ENCODE measurements around the gene EIF5. TPM values are rescaled to one million over a fixed set of nuclear protein-coding genes. Genes with fewer than 3 reads are reported as not detected.

The EIF5 gene
- polyA plus RNA-seq, 3 donors: 162 to 191 (median 163) TPM

- Mint-ChIP-seq H3K9me3 (no peaks in the 10 kb centered on the region), H3K36me3 (peaks cover 92 to 94% of the 10 kb centered on the region in 2 donors)
- peaks cover 10 to 15% of the 10 kb centered on the region in 2 donors for H3K4me1 ChIP-seq (ENCODE audit: control insufficient read depth in 1 of 2, insufficient read depth in 2 of 2, low read length in 2 of 2)
Observed at GRCh38 chr14:103339561-103339960, 5.5 kb downstream of the EIF5 start.

GRCh38 chr14:103340480-103341212 is 6.6 kb downstream of the EIF5 start:
- WGBS (ENCODE audit: insufficient coverage): 100% methylated on average over 4 of the region's 6 CpGs
- H3K79me2 ChIP-seq (ENCODE audit: insufficient read depth, low read length): peaks cover 58% of the 10 kb centered on the region
- Mint-ChIP-seq H3K9me3 (no peaks in the 10 kb centered on the region), H3K27me3 (ENCODE audit: low read depth in 3 of 3) (no peaks in the 10 kb centered on the region), H3K27ac (peak overlapping the region in 4 of 7 donors; percentile 4 to 80 (median 54)), H3K4me1 (peaks cover 8% of the 10 kb centered on the region), H3K4me3 (no peak overlapping the region), H3K36me3 (peaks cover 87 to 93% of the 10 kb centered on the region in 2 donors)
- H3K9ac ChIP-seq (ENCODE audit: insufficient read depth, low read length, poor library complexity, severe bottlenecking): no peak overlapping the region
- H3K9me3 ChIP-seq (replicated peaks in 1 of 2; ENCODE audit: control insufficient read depth in 1 of 2, insufficient read depth in 1 of 2, low read length in 2 of 2): no peaks in the 10 kb centered on the region
- H4K20me1 ChIP-seq (ENCODE audit: insufficient read depth, low read length): peaks cover 97% of the 10 kb centered on the region
- H2AFZ ChIP-seq (ENCODE audit: insufficient read depth, low read depth, low read length, poor library complexity, severe bottlenecking): no peak overlapping the region
- DNase-seq: no peak
- H3K27me3 ChIP-seq (ENCODE audit: control insufficient read depth in 2 of 2, insufficient read depth in 2 of 2, low read length in 2 of 2): no peaks in the 10 kb centered on the region
- peaks cover 4 to 8% of the 10 kb centered on the region in 2 donors for H3K4me1 ChIP-seq (ENCODE audit: control insufficient read depth in 1 of 2, insufficient read depth in 2 of 2, low read length in 2 of 2)
- no peak overlapping the region for H3K4me3 ChIP-seq (replicated peaks in 1 of 3; ENCODE audit: low read depth in 2 of 3, low read length in 3 of 3)
- no peak overlapping the region for H3K27ac ChIP-seq (ENCODE audit: low read depth in 1 of 2, low read length in 2 of 2)
- peaks cover 91 to 93% of the 10 kb centered on the region in 2 donors for H3K36me3 ChIP-seq (replicated peaks in 1 of 2; ENCODE audit: control insufficient read depth in 1 of 2, insufficient read depth in 2 of 2, low read length in 2 of 2)
- TF ChIP-seq CTCF (IDR thresholded peaks at IDR 0.05): no peak
- no peak overlapping the region for H3K4me2 ChIP-seq (replicated peaks; ENCODE audit: extremely low read depth, low read length, poor library complexity, severe bottlenecking)
- intact Hi-C loops (cut with micrococcal nuclease): no loop called here

More at GRCh38 chr14:103339561-103339960, 5.5 kb downstream of the EIF5 start:
- intact Hi-C loops (cut with micrococcal nuclease): loop anchor here in 1 of 2 donors (5.0 to 10.0 kb wide), 2 partner anchors 185 to 1257 kb away; partner anchors contain the start of genes CKB and TRMT61A
- H3K27ac Mint-ChIP-seq: peak overlapping the region in 1 of 7 donors; percentile 13
- Histone ChIP-seq H3K27ac (ENCODE audit: low read depth in 1 of 2, low read length in 2 of 2) (no peak overlapping the region), H3K27me3 (ENCODE audit: control insufficient read depth in 2 of 2, insufficient read depth in 2 of 2, low read length in 2 of 2) (no peaks in the 10 kb centered on the region), H4K20me1 (ENCODE audit: insufficient read depth, low read length) (peaks cover 99% of the 10 kb centered on the region), H3K36me3 (replicated peaks in 1 of 2; ENCODE audit: control insufficient read depth in 1 of 2, insufficient read depth in 2 of 2, low read length in 2 of 2) (peaks cover 93 to 96% of the 10 kb centered on the region in 2 donors), H3K4me3 (replicated peaks in 1 of 3; ENCODE audit: low read depth in 2 of 3, low read length in 3 of 3) (no peak overlapping the region), H3K9ac (ENCODE audit: insufficient read depth, low read length, poor library complexity, severe bottlenecking) (no peak overlapping the region), H3K9me3 (replicated peaks in 1 of 2; ENCODE audit: control insufficient read depth in 1 of 2, insufficient read depth in 1 of 2, low read length in 2 of 2) (no peaks in the 10 kb centered on the region), H3K4me2 (replicated peaks; ENCODE audit: extremely low read depth, low read length, poor library complexity, severe bottlenecking) (no peak overlapping the region), H3K79me2 (ENCODE audit: insufficient read depth, low read length) (peaks cover 68% of the 10 kb centered on the region), H2AFZ (ENCODE audit: insufficient read depth, low read depth, low read length, poor library complexity, severe bottlenecking) (no peak overlapping the region)
- peaks cover 14% of the 10 kb centered on the region for H3K4me1 Mint-ChIP-seq
- H3K4me3 Mint-ChIP-seq: no peak overlapping the region
- DNase-seq: no peak
- no peak for TF ChIP-seq CTCF (IDR thresholded peaks at IDR 0.05)
- no peaks in the 10 kb centered on the region for H3K27me3 Mint-ChIP-seq (ENCODE audit: low read depth in 3 of 3)
- 100% methylated on average over 5 of the region's 6 CpGs for WGBS (ENCODE audit: insufficient coverage)

All from CD14-positive monocyte (primary cell).